Measurements from ENCODE around the gene MRGPRD. TPM values are rescaled to one million over a fixed set of nuclear protein-coding genes. Genes with fewer than 3 reads are reported as not detected.

Gene MRGPRD
- total and polyA plus RNA-seq, 2 of the 8 experiments (the other 6 are each of a cell fraction or from before 2014, with no cell fraction given): not detected

DNA sequence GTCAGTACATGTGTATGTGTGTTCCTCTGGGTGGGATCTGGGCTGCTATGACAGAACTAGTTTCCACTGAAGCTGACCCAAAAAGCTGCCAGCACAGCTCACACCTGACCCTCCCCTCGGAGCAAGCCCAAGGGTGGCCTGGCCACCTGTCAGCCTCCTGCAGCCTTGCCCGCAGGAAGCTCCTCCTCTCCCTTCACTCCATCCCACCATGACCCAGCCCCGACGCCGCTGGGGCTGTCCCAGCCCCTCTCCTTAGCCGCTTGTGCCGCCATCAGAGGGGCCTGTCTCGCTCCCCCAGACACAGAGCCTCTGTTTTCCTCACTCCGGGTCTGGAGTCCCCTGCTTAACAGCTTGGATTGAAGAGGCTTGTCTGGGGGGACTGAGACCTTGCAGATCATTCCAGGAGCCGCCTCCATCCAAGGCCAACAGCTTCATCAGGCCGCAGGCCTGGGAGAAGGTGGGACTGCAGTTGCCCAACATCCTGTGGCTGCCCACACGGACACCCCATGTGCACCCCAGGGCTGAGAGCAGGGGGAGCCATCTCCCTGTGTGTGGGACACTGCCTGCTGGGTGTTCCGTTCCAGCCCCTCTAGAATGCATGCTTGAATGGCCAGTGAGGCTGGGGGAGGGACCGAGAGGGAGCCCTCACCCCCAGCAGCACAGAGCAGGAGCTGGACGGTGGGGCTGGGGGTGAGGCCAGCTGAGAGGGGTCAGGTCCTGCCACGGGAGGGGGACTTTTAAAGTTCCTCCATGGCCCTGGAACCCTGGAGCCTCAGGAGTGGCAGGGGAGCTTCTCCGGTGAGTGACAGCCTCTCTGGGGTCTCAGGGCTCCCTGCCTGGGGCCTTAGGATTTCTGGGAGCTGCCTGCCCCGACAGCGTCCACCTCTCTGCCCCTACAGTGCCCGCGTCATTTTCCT lies 31.6 kb upstream of the MRGPRD start:
- no peaks in the 10 kb centered on the region for H3K36me3 ChIP-seq (ENCODE audit: control insufficient read depth in 2 of 4, insufficient read depth in 4 of 4, low read length in 3 of 4)
- peak overlapping the region; percentile 54; the same call in 1 of the 2 replicates for H2AFZ ChIP-seq (ENCODE audit: low read length)
- no peaks in the 10 kb centered on the region for H3K79me2 ChIP-seq (ENCODE audit: control insufficient read depth in 1 of 2, insufficient read depth in 2 of 2, low read length in 2 of 2)
- peak overlapping the region; percentile 60; the same call in 1 of the 2 replicates for H4K8ac ChIP-seq (ENCODE audit: extremely low read depth, insufficient read depth, low read length)
- no peak overlapping the region for H3K27ac ChIP-seq (ENCODE audit: low read depth, low read length)
- H2BK20ac ChIP-seq (ENCODE audit: low read length): peak overlapping the region; percentile 9; the same call in 1 of the 2 replicates
- peaks cover 0 to 4% (median 0%) of the 10 kb centered on the region in 4 experiments; a peak in 4 of 7 replicates for H3K27me3 ChIP-seq (replicated peaks in 1 of 4; ENCODE audit: control insufficient read depth in 3 of 4, extremely low read depth in 1 of 4, insufficient read depth in 3 of 4, low read length in 3 of 4)
- no peak overlapping the region for H3K4ac ChIP-seq (replicated peaks; ENCODE audit: insufficient read length, low read depth, low read length)
- POLR2A ChIA-PET (ENCODE audit: partially characterized antibody): interaction anchor here (0.7 to 2.6 kb wide), 7 partner anchors 11 to 627 kb away, joined by 3 to 10 read pairs (median 3); partner anchors contain the start of gene TPCN2
- FAIRE-seq: no peak
- H2BK12ac ChIP-seq (ENCODE audit: low read depth, low read length): peak overlapping the region; percentile 92; the same call in 1 of the 2 replicates
- H3K79me1 ChIP-seq (ENCODE audit: low read depth, low read length): no peaks in the 10 kb centered on the region
- peaks cover 24% of the 10 kb centered on the region; the same call in 1 of the 2 replicates for H3K23me2 ChIP-seq (ENCODE audit: low read depth, low read length)
- TF ChIP-seq HDAC2 (IDR thresholded peaks at IDR 0.05; ENCODE audit: borderline replicate concordance in 1 of 2, low read depth in 2 of 2, low read length in 2 of 2) (no peak), JUND (IDR thresholded peaks at IDR 0.05; ENCODE audit: low read length) (no peak), BCL11A (IDR thresholded peaks at IDR 0.05; ENCODE audit: low read depth in 2 of 2, low read length in 2 of 2) (no peak), SIX5 (IDR thresholded peaks at IDR 0.05; ENCODE audit: low read depth, low read length) (no peak), NRF1 (IDR thresholded peaks at IDR 0.05; ENCODE audit: low read depth, low read length) (no peak), SAP30 (IDR thresholded peaks at IDR 0.05; ENCODE audit: insufficient read depth, insufficient replicate concordance, low read length) (no peak), RBBP5 (IDR thresholded peaks at IDR 0.05; ENCODE audit: borderline replicate concordance, low read depth, low read length) (no peak)
- TF ChIP-seq, protein P1, sequence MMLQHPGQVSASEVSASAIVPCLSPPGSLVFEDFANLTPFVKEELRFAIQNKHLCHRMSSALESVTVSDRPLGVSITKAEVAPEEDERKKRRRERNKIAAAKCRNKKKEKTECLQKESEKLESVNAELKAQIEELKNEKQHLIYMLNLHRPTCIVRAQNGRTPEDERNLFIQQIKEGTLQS (IDR thresholded peaks at IDR 0.05; ENCODE audit: insufficient read depth, low read depth, low read length): no peak
- no peaks in the 10 kb centered on the region for H4K20me1 ChIP-seq (replicated peaks in 1 of 2; ENCODE audit: control insufficient read depth in 1 of 2, insufficient read depth in 2 of 2, low read length in 2 of 2)
- CTCF ChIA-PET (ENCODE audit: partially characterized antibody): interaction anchor here (0.7 to 3.9 kb wide), 20 partner anchors 10 to 363 kb away, joined by 3 to 14 read pairs (median 5); partner anchors contain the start of gene TPCN2
- H3K4me3 ChIP-seq (ENCODE audit: extremely low read depth in 1 of 4, insufficient read depth in 2 of 4, low read depth in 3 of 4, low read length in 4 of 4): peak overlapping the region; percentile 25 to 68 (median 36); a peak in 6 of 8 replicates
- peak overlapping the region; percentile 65; the same call in 1 of the 2 replicates for H2BK15ac ChIP-seq (ENCODE audit: low read length)
- no peak overlapping the region for H2AK5ac ChIP-seq (ENCODE audit: low read depth, low read length)
- H4K91ac ChIP-seq (replicated peaks; ENCODE audit: insufficient read length, low read length): peak overlapping the region; percentile 72
- H3K23ac ChIP-seq (ENCODE audit: insufficient read length): no peak overlapping the region
- WGBS, 2 experiments (ENCODE audit: extremely low coverage in 1 of 2, insufficient coverage in 1 of 2, insufficient read length in 1 of 2, insufficient replicate concordance in 2 of 2, low coverage in 1 of 2, low lambda C conversion rate in 2 of 2, missing lambda C conversion rate in 1 of 2): 51% methylated on average over 18 of the region's 21 CpGs; no CpG with 5 or more reads in 1 of the 2 experiments
- no peak overlapping the region for H2BK120ac ChIP-seq (replicated peaks; ENCODE audit: low read depth, low read length)
- H3K18ac ChIP-seq (ENCODE audit: extremely low read depth, low read length): peak overlapping the region; percentile 68
- H3K56ac ChIP-seq (replicated peaks; ENCODE audit: insufficient read length, low read depth, low read length): peak overlapping the region; percentile 4
- peak overlapping the region; percentile 59 for H4K5ac ChIP-seq (ENCODE audit: insufficient read length, low read depth, low read length)
- H3K9ac ChIP-seq (replicated peaks in 1 of 4; ENCODE audit: extremely low read depth in 1 of 4, low read depth in 3 of 4, low read length in 3 of 4): no peak overlapping the region; a peak in 2 of 7 replicates
- H3K4me2 ChIP-seq (ENCODE audit: insufficient read depth in 1 of 2, low read depth in 2 of 2, low read length in 2 of 2): peak overlapping the region; percentile 85 to 89
- H3K9me3 ChIP-seq (ENCODE audit: insufficient read depth in 2 of 2, low read depth in 1 of 2, low read length in 1 of 2): no peaks in the 10 kb centered on the region
- 0 out of 2 replicates have a peak overlapping the region, but pooled peaks have one; percentile 44 for H2BK5ac ChIP-seq (ENCODE audit: low read depth, low read length)
- DNase-seq (ENCODE audit: low read depth in 1 of 2, low spot score in 2 of 2): peak in 1 of 2 experiments; percentile 66
- H3K14ac ChIP-seq (ENCODE audit: insufficient read length): no peak overlapping the region
- peaks cover 9 to 45% (median 32%) of the 10 kb centered on the region in 4 experiments for H3K4me1 ChIP-seq (replicated peaks in 1 of 4; ENCODE audit: control insufficient read depth in 3 of 4, insufficient read depth in 4 of 4, low read length in 3 of 4)

All from H1 (cell line).